ENCODE data around the gene CHST15. TPM values are rescaled to one million over a fixed set of nuclear protein-coding genes. Genes with fewer than 3 reads are reported as not detected.

Gene CHST15, protein sequence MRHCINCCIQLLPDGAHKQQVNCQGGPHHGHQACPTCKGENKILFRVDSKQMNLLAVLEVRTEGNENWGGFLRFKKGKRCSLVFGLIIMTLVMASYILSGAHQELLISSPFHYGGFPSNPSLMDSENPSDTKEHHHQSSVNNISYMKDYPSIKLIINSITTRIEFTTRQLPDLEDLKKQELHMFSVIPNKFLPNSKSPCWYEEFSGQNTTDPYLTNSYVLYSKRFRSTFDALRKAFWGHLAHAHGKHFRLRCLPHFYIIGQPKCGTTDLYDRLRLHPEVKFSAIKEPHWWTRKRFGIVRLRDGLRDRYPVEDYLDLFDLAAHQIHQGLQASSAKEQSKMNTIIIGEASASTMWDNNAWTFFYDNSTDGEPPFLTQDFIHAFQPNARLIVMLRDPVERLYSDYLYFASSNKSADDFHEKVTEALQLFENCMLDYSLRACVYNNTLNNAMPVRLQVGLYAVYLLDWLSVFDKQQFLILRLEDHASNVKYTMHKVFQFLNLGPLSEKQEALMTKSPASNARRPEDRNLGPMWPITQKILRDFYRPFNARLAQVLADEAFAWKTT
- 60.1 and 105 TPM in 2 replicates for total RNA-seq

DNA sequence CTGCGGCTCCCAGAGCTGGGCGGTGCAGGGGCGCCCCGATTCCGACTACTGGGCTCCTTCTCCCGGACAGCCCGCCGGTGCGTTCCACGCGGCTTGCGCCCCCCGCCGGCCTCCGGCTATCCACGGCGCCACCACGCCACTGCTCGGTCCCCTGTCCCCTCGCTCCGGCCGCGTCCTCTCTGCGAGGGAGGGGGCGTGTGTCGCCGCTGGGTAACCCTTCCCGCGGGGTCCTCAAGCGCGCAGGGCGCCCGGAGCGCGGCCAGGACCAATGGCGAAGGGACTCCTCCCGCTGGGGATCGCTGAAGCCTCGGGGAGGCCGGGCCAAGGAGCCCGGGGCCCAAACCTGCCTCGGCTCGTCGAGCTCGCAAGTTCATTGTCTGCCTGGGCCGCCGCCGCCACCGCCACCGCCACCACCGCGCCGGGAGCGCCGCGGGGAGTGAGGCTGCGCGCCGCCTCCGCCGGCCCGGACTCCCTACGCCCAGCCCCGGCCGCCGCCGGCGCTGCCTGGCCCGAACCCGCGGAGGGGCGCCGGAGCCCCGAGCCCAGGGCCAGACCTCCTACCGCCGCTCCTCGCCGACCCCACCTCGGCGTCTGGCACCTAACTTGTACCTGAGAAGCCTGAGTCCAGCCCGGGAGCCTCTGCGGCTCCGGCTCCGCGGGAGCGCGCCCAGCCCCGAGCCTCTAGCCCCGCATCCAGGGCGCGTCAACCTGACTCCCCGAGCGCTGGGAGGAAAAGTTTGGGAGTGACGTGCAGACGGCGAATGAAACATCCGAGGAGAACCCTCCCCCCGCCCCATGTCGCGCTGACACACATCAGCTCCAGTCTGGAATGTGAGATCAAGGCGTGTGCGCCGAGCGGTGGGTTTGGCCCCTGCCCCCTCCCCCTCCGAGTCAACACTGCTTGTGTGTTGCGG lies at the start of gene CHST15:
Gene CHST15, minus strand, starts transcription at position 739 of the 914 bp plus-strand sequence. CDS start 47,386 bp downstream, outside the sequence.
- DNase-seq (ENCODE audit: low read depth in 2 of 2) = peak; percentile 58 to 80

DNA sequence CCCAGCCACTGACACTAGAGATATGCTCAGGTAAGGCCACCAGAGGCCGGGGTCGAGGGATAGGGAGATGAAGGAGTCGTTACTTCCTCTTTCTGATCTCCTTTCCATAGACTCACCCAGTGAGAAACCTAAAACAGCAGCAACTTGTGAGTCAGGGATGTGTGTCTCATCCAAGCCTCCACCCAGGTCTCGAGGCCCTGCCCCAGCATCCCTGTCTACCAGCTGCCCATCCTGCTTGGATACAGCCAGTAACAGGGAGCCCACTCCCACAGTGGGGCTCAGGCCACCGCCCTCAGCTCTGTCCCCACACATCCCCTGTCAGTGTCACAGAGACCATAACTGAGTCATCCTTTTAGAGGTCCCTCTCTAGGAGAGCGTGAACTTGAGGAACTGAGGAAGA lies 49.6 kb upstream of the CHST15 start:
- DNase-seq (ENCODE audit: low read depth in 2 of 2) = no peak

DNA sequence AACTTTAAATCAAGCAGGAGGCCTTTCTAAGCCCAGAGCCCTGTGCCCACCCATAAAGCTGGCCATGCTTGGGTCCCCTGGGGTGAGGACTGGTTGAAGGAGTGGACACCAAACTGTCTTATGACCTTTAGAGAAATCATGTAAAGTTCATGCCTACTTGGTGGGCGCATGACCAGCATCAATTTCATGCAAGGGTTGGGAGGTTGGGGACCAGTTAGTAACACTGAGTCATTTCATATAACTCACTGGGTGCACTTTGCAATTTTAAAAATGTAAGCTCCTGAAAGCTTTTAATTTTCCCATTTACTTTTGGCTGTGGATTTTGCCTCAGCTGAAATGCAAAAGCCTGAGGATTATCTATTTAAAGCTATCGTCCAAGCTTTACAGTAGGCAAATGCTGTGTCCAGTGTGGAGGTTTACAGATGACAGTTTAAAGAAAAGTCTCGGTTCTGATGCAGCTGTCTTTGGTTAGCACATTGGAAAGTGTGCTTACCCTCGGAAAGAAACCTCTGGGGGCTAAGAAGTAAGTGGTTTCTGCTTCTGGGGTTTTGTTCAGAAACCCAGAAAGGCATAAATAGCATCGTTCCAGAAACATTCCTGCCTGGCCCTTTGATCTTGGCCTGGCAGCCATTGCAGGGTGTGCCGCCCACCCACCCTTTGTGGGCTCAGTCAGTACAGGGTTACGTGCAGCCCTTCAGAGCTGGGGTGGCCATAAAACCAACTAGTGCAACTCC lies 48.8 kb upstream of the CHST15 start:
- no peak for DNase-seq (ENCODE audit: low read depth in 2 of 2)

DNA sequence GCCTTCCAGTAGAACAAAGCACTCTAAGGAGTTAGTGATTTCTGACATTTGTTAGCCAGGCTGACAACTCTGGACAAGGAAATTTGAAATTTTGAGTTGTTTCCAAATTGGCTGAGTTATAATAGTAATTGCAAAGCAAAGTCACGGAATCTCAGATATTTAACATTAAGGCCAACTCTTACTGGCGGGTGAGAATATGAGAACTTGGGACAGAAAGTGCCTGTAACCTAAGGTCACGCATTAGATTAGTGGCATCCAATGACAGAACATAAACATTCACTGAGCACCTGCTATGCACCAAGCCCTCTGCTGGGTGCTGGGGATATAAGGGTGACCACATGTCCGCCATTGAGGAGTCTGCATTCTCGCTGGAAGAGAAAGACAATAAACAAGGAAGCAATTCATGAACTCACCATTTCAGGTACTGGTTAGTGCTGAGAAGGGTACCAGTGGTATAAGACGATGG lies 45.5 kb upstream of the CHST15 start:
- no peak for DNase-seq (ENCODE audit: low read depth in 2 of 2)

DNA sequence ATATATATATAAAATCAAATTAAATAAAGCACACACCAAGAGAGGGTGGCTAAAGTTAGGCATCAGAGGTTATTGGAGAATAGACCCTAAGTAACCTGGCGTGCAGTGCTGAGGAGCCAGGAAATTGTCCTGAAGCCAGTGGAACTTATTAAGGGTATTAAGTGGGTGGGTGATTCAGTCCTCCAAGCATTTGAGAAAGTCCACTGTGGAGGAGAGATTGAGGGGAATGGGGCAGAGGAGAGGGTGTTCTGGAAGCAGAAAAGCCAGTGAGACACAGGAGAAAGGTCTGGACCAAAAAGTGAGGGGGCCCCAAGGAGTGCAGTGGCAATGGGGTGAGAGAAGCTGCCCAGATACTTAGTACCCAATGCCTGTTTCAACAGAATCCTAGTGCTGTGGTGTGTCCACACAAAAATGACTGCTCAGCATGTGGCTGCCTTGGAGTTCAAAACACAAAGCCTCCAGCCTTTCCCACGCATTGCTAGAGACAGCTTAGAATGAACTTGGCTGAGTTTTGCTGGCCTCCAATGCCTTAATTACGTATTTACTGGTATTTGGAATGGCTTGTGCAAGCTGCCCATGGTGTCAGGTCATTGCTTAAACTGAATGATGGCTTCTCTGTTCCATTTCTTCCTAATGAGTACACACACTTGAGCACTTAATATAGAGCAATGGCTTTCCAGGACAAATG lies 44.9 kb upstream of the CHST15 start:
- DNase-seq (ENCODE audit: low read depth in 2 of 2) = no peak

DNA sequence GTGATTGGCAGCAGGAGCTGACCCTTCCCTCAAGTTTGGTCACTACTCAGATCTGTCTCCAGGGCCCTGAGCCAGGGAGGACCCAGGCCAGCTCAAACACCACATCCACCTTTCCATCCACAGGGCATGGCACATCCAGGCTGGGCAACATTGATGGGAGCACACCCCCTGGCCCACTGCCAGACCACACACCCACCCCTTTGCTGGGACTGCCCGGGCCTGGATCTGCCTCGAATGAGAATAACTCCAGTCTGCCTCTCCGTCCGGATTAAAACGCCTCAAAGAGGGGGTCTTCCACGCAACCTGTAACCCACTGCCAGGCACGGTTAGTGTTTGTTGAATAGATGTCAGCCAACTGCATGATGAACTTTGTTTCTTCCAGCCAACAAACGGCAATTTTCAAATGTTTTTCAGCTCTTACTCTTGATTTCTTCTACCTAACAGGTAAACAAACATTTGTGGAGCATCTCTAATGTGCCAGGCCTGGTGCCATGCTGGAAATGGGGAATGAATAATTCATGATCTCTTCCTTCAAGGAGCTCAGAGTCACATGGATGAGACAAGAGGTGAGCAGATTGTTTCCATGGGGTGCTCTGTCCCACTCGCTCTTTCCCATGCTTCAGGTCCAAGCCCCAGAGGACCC lies 41.0 kb upstream of the CHST15 start:
- no peak for DNase-seq (ENCODE audit: low read depth in 2 of 2)

DNA sequence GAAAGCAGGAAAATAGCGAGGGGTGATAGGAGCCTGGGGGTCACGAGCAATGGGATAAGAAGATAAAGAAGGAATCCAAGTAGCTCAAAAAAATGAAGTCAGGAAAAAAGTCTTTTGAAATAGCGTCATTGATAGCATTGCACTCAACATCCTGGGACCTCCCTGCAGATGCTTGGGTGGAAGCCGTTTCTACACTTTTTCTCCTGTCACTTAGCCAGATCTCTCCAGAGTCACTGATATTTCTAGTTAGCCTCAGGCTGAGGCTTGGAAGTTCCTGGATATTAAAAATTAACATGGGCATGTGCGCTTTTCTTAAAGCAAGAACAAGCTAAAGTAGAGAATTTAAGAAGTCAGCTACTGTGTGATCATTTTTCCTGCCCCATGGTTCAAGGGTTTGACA lies 39.5 kb upstream of the CHST15 start:
- no peak for DNase-seq (ENCODE audit: low read depth in 2 of 2)

DNA sequence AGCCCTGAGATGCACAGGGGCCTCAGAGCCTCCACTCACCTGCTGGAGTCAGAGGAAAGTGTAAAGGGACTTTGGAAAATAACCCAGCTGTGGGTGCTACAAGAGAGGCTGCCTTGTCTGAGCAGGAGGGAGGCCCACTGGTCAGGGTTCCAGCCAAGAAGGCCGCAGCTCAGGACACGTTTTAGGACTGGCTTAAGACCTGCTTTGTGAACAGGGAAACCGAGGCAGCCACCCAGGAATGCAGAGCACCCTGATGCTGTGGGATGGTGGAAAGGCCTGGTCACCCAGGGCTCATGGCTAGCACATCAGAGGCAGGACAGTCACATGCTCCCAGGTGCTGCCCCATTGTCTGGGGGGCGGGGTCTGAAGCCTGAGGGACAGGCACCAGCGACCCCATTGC lies 38.9 kb upstream of the CHST15 start:
- DNase-seq (ENCODE audit: low read depth in 2 of 2) = no peak

DNA sequence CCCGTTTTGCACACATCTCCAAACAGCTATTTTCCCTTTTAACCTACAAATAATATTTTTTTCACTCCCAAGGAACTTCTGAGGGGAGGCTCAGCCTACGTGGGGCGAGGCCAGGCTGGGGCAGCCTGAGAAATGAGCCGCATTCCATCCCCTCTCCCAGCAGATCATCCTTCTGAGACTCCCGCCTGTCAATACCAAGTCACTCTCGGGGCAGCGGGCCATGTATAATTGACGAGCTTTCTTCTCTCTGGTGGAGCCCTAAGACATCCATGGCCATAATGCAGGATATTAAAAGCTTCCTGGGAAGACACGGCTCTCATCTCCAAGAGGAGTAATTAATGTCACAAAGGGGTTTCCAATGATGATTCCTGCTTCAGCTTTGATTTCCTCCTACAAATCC lies 37.8 kb upstream of the CHST15 start:
- no peak for DNase-seq (ENCODE audit: low read depth in 2 of 2)

DNA sequence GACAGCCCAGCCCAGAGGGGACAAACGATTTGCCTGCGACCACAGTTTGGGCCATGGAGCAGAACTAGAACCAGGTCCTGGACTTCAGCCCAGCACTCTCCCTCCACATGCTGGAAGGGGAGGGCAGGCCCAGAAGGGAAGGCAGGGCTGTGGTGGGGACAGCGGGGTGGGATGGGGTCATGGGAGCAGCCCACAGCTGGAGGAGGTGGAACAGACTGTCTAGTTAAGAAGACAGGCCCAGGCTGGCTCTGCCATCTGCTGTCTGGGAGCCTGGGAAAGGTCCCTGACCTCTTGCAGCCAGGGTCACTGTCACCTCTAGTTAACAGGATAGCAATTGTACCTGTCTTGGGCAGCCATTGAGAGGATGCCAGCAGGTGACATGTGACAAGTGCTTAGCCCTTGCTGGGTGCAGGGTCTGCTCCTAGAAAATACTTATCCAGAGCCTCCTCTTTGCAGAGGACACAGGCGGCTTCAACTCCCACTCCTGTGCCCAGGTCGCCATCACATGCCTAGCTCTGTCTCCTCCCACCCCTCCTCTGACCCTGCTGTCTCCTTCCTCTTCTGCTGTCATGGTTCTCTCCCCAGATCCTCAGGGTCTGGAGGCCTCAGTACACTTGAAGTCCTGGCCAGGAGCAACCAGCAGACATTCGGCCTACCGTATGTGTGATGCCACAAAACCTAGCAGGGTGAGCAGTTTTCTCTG lies 37.0 kb upstream of the CHST15 start:
- DNase-seq (ENCODE audit: low read depth in 2 of 2) = no peak

DNA sequence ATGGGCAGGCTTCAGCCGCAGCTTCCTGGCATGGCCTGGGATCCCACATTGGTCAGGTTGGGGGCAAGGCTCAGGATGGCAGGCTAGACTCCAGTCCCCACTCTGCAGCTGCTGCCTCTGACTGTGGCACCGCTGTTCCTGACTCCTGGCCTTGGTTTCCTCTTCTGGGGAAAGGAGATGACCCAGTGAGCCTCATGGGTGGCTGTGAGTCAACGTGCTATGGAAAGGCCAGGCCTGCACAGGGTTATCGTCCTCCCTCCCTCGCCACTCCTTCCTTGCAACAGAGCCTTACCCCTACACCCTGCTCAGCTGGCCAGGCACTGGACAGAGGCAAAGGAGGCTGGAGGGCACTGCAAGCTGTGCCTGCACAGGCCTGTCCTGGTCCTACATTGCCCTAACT lies 36.1 kb upstream of the CHST15 start:
- DNase-seq (ENCODE audit: low read depth in 2 of 2) = no peak

DNA sequence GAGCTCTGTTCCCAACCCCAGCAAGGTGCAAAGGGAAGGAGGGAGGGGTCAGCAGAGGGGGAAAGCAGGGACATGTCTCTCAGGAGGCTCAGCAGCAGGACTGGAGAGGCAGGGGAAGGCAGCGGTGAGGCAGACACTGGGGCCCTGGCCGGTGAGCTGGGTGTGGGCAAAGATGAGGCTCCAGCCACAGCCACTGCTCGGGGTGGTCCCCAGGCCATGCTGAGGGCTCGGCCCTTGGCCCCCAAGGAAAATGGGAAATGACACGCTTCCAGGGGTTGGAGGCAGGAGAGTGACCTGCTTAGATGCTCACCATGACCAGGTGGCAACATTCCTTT lies 35.4 kb upstream of the CHST15 start:
- DNase-seq (ENCODE audit: low read depth in 2 of 2) = no peak

DNA sequence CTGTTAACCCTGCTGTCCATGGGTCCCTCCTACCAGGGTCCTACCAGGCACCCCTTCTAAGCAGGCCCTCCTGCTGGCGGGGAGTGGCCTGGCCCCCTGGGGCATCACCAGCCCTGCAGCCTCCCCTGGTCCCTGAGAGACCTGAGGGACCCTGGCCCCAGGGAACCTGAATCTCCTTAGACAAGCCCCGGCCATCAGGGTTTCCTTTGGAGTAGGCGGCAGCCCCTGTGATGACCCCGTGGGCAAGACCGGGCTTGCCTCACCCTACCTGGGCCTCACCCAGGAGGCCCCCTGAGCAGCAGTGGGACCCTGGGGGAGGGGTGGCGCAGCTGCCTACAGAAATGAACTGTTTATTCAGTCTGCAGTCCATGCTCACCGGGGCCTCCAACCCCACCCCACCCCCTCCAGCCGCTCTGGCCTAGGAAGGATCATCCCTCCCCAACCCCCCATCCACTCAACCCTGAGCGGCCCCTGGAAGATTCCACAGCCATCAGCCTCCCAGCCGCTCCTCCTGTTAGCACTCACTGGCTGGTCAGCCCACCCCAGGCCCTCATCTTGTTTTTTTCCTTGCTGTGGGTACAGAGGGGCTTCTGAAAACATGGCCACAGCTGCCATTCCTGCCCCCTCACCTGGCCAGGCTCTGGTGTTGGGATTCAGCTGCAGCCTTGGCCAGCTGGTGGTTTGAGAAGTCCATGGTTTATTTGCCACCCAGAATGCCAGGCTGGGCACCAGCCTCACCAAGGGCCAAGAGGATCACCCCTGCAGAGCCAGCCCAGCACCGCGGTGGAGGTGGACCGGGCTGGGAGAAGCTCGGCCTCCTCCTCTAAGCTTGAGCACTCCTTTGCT lies 34.8 kb upstream of the CHST15 start:
- DNase-seq (ENCODE audit: low read depth in 2 of 2) = no peak

DNA sequence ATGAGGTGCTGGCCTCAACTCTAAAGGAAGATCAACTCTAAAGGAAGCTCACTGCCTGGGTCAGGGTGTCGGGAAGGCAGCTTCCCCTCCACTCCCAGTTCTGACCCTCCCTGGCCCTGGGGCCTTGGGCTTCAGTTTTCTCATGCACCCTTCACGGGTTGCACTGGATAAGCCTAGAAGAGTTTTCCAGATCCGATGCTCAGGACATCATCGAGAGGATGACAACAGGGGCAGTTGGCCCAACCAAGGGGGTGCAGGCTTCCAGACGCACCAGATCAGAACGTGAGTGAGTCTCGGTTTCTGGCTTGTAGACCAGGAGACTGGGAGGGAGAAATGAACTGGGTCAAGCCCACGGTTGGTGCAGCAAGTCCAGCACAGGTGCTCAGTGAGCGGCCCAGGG lies 34.2 kb upstream of the CHST15 start:
- DNase-seq (ENCODE audit: low read depth in 2 of 2) = no peak

DNA sequence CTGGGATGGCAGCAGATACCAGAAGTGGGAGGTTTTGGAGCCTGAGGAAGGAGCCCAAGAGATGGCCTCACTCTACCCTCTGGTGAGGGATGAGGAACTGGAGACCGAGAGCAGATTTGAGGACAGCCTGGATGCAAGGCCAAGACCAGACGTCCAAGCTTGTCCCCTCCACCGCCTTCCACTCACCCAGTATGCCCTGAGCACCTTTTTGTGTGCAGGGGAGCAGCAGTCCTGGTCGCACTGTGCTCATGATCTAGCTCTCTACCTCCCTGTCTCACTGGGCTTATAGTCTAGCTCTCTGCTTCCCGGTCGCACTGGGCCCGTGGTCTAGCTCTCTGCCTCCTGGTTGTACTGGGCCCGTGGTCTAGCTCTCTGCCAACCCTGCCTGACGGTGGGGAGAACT lies 33.6 kb upstream of the CHST15 start:
- DNase-seq (ENCODE audit: low read depth in 2 of 2) = no peak

DNA sequence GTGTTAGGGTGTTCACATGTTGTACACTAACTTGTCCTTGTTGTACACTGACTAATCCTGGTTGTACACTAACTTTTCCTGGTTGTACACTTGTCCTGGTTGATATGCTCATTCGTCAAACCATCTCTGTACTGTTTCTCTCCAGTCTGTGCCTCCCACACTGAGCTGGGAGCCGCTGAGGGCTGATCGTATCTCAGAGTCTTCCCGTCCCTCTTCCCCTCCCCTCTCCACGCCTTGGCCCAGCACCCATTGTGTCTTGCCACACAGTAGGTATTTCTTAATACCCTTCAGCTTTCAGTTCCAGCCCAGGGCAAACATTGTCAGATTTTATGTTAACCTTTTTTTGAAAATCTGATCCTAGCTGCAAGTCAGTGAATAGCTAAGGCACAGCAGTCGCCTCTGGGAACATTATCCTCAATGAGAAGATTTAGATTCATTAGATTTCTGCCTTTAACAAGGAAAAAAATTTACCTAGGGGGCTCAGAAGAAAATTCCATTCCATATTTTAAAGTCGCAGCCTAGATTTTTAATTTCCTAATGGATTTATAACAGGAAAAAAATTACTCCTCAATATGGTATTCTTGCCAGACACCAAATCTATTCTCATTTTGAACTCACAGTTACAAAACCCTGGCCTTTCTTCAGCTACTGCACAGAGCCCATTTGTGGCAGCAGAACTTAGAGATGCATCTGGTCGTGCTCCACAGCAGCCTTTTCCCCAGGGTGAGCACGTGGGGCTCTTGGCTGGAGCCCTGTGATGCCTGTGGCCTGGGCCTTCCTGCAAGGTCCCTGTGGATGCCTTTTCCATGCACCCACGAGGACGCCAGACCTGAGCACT lies 33.0 kb upstream of the CHST15 start:
- DNase-seq (ENCODE audit: low read depth in 2 of 2) = no peak

DNA sequence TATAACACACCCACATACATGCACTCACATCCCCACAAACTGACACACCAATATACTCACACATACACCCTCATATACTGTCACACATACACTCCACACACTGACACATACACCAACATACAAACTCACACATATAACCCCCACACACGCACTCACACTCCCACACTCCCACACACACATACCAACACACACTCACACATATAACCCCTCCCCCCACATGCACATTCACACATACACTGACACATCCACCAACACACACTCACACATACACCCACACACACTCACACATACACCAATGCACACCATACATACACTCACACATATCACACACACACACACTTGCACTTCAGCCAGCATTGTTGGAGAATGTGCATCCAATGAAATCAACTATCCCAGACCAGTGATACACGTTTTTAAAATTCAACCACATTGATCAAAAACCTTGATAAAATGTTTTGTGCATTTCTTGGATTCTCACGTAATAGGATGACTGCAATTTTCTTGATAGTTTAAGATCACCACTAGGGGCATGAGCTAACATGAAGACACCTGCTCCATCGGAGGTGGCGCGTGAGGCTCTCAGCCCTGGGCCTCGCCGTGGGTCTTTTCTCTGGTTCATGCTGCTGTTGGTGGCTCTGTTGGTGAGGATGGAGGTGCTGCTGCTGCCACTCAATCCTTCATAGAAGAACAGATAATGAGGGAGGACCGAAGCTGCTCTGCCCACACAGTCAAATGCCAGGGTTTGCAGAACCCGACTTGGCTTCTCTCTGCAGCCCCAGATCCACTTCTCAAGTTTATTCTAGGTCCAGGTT lies 32.1 kb upstream of the CHST15 start:
- peak in 1 of 2 donors; percentile 31 for DNase-seq (ENCODE audit: low read depth in 2 of 2)
